NCI-H460 (cell line): Measurements from ENCODE around the gene IL15RA. TPM values are rescaled to one million over a fixed set of nuclear protein-coding genes. Genes with fewer than 3 reads are reported as not detected.
"Not testable (repeated sequence)": the region's sequence is repeated elsewhere in the genome, so short reads cannot be mapped to it uniquely, and the experiment has no call there.

Experiments used
- DNase-seq: peaks from one replicate; pipeline ENCODE4 v3.0.0-alpha.2; 2016; ENCODE audit warnings: low read depth; ENCODE audit errors: extremely low read depth
- total RNA-seq: library from RNA; depleted of rRNA; stranded (reverse); fragments of >200 nt; shearing (Covaris generic); gene quantifications from 2 replicates; pipeline ENCODE4 v1.2.3, GENCODE V29; 2014

IL15RA gene
- total RNA-seq, 1 experiment from 2014 or later = 10.6 TPM

DNA sequence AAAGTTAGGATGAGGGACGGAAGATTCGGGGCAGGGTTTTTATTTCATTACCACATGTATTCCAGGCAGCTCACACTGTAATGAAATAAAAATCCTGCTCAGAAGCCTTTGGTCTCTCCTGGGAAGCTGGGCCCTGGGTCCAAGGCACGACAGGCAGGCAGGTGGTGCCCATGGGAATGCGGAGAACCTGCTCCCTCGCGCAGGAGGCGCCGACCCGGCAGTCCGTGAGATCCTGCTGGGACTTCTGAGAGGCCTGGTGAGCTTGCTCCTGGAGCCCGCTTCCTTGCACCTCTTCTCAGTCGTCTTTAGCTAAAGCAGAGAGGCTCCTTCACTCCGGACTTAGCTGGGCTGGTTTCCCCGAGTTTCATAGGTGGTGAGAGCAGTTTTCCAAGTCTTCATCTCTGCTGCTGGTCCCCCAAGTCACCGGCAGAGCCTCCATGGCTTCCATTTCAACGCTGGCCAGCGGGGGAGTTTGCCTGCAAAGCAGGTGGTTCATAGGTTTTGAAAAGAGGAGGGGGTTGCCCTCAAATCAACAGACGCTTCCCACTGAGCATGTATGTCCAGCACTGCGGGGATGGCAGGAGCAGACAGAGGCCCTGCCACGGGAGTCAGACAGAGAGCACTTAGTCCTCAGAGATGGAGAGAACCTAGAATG lies 24.5 kb downstream of the IL15RA start:
- no peak for DNase-seq

DNA sequence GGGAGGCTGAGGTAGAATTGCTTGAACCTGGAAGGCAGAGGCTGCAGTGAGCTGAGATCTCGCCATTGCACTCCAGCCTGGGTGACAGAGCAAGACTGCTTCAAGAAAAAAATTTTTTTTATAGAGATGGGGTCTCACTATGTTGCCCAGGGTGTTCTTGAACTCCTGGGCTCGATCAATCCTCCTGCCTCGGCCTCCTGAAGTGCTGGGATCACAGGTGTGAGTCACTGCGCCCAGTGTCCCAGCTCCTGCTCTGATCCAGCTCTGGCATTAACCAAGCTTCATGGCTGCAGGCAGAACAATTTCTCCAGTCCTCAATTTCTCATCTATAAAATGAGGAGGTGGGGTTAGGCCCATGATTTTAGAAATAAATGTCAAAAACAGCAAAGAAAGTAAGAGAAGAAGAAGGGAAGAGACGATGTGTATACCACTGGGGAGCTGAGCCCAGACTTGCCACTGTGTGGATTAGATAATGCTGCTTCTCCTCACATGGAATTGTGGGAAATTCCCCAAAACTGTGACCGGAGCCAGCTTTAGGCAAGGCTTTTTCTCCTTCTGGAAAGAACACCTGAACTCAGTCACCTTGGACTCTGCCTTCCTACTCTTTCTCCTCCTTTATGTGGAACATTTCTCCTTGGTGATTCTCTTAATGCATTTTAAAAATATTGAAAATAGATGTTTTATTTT lies 25.5 kb downstream of the IL15RA start:
- no peak for DNase-seq

DNA sequence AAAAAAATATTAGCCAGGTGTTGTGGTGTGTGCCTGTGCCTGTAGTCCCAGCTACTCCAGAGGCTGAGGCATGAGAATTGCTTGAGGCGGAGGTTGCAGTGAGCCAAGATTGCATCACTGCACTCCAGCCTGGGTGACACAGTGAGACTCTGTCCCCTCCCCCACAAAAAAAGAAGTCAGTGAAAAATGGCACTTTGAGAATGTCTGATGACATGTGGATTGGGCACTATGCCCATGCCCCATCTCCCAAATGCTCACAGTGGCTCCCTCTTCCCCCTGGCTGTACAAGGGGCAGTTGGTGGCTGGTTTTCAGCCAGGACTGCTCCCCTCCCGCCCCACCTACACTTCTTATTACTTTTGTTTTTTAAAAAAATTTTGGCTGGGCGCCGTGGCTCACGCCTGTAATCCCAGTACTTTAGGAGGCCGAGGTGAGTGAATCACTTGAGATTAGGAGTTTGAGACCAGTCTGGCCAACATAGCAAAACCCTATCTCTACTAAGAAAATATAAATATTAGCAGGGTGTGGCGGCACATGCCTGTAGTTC lies 26.1 kb downstream of the IL15RA start:
- no peak for DNase-seq

DNA sequence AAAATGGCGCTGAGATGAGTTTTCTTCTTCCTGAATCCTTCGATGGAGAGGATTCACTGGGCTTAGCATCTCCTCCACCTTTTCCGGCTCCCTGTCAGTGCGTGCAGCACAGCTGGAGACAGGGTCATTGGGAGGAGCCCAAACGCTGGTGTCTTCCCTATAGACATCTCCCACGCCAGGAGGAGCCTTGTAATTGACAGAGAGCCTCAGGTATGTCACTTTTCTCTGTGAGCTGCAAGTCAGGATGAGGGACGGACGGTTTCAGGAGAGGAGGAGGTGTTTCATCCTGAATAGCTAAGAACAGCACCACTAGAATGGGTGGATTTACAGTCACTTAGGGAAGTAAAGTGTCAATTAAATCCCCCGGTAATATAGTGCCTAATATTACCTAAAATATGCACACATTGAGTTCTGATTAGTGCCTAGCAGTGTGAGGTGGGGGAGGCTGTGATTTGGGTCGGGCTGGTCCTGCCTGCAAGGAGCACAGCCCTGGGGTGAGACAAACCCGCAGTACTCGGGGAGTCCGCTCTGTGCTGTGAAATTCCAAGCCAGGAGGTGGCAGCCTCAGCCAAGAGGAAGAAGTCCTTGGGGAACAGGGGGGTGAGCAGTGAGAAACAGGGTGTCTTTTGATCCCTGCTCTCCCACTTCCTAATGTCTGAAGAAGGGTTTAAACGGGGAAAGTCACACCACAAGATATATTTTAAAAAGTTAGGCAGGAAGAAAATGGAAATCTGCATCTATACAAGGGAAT lies 28.2 kb downstream of the IL15RA start:
- DNase-seq = peak; percentile 47

DNA sequence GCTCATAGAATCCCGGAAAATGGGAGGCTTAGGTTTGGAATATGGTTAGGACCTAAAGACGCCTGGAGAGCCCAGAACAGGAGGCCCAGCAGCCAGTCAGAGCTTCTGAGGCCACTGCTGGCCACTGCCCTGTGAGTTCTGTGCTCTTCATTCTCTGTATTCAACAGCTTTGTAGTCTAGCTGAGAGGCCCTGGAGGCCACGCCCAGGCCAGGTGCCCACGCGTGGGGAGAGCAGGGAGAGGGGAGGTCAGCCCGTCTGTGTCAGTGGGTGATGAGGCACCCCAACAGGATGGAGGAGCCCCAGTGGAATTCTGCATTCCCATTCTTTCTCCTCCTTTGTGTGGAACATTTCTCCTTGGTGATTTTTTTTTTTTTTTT lies 29.1 kb downstream of the IL15RA start:
- DNase-seq = no peak

DNA sequence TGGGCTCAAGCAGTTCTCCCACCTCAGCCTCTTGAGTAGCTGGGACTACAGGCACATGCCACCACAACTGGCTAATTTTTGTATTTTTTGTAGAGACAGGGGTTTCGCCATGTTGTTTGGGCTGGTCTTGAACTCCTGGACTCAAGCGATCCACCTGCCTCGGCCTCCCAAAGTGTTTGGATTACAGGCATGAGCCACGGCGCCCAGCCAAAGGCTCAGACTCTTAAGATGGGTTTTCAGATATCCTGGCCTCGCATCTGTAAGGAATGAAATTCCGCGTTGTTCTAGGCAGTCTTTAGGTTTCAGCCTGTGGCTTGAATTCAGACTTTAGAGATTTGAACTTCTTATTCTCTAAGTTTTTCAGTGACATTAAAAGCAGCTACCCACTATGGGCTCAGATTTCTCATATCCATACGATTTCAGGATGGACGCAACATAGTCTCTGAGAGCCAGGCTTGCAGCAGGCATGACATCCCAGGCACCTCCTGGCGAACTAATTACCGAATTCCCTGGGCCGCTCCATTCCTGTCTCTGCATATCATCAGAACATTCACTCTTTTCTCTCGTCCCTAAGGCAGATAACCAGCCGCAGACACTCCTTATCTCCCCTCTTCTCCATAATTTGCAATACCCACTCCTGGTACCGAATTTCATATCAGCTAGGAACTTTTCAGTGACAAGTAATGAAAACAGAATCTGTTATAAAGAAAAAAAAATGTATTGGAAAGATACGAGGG lies 29.7 kb downstream of the IL15RA start:
- no peak for DNase-seq

DNA sequence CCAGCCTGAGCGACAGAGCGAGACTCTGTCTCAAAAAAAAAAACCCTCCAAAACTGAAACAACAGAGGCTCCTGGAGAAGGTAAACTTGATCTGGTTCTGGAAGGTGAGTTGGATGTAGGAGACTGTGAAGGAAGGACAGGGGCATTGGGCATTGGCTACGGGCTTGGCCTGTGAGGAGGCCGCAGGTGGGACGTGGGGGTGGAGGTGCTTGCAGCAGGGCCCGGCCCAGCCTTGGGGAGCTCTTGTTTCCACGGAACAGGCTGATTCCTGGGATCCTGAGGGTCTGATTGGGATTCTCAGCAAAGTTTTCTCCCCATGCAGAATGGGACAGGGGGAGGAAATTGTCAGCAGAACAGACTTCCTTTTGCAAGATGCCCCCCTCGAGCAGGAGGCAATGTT lies 30.6 kb downstream of the IL15RA start:
- no peak for DNase-seq

DNA sequence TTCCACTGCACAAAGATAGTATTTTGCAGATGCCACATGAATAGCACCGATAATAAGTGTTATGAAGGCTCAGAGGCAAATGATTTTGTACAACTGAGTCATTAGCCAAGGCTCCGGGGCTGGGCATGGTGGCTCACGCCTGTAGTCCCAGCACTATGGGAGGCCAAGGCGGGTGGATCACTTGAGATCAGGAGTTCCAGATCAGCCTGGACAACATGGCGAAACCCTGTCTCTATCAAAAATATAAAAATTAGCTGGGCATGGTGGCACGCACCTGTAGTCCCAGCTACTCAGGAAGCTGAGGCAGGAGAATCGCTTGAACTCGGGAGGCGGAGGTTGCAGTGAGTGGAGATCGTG lies 30.9 kb downstream of the IL15RA start:
- DNase-seq = not testable (repeated sequence)

DNA sequence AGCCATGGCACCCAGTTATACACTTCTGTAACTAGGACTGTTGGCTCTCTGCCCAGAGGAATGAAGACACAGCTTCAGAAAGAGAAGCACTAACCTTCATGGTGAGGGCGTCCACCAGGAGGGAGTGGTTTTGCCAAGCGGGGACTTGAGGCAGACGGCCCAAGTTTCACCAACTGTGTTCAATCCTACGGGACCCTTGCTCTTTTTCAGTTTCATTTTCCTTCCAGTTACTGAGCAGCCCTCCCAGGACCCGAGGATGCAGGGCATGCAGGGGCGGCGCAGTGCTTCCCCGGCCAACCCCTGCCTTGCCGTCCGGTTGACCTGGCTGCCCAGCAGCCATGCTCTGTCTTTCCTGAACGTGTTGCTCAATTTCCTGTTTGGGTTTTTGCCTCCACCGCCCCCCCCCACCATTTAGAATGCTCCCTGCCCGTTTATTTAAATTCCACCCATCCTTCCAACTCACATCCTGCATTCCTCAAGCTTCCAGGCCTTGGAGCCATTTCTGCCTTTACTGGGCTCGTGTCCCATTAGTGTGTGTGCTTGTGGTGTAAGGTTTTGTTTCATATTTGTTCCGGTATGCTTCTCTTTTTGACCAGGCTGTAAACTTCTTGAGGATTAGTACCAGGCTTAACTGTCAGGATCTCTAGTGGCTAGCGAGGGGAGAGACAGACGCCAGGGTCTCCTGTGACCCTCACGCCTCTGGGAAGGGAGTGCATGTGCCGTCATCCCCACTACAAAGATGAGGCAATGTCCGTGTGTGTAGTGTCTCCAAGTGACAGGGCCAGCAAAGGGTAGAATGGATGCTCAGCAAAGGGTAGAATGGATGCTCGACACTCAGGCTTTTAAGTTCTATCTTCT lies 31.6 kb downstream of the IL15RA start:
- DNase-seq = no peak

DNA sequence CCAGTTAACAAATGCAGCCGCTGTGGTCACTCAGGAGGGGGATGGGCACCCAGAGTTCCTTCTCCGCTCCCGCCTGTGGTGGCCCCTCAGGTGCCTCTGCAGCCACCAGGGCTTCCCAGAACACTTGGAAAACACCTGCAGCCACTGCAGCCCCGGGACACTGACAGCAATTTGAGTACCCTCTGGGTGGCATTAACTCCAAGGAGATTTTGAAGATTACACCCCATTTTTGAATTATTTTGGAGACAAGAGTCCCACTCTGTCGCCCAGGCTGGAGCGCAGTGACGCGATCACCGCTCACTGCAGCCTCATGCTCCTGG lies 32.2 kb downstream of the IL15RA start:
- DNase-seq = no peak

DNA sequence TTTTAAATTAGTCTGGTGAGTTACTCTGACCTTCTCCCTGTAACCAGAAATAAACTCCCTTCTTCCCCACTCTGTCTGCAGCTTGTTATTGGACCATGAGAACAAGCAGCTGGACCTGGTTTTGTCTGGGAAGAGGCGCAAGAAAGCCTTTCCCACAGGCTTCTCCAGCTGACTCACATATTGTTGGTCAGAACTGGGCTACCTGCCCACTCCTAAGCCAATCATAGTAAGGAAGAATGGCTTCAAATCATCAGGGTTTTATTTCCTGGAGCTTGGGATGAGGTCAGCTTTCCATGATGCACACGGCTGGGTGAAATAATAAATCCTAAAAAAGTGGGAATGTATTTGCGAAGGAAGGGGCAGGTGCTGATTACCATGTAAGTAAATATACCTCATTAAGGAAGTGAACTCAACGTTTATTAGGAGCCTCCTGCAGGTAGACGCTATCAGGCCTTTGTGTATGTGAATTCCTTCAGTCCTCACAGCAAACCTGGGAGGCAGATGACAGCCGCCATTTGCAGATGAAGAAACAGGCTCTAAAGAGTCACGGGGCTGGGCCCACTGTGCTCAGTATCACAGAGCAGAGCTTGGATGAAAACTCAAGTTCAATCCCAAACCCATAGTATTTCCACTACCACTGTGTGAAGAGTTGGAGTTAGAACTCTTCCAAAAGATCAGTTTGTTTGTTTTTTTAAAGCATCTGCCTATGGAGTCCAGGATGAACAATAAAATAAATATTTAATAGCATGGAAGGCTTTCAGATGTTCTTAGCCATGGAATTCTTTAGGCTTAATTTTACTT lies 32.8 kb downstream of the IL15RA start:
- no peak for DNase-seq

DNA sequence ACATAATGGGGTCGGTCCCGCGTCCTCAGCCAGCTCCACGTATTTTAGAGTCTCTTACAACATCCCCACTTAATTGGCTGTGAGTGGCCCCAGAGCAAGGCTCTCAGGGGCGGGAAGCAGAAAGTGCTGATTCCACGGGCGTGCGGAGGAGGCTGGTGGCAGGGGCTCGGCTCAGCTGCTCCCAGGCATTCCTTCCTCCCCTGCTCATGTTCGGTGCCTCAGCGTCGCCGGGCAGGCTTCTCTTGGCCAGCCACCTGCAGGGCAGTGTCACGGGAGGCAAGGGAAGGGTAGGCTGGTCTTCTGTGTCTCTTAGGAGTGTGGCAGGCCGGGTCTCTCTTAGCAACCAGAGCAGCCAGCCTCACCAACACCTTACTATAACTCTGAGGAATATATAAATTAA lies 33.8 kb downstream of the IL15RA start:
- no peak for DNase-seq

DNA sequence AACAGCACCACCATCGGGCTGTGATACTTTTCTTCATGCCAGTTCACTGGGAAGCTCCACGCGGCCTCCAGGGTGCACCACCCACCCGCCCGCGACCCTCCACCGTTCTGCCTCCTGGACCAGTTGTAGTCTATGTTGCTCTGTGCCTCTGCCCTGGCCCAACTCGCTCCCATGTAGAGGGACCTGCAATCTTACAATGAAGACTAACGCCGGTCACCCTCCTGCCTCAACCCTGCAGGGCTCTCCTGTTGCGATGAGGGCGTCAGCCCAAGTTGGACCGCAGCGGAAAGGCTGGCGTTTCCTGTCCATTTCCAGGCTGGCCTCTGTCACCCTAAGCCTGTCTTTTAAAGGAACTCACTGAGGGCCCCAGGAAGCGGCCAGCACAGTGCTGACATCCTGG lies 34.9 kb downstream of the IL15RA start:
- DNase-seq = no peak

DNA sequence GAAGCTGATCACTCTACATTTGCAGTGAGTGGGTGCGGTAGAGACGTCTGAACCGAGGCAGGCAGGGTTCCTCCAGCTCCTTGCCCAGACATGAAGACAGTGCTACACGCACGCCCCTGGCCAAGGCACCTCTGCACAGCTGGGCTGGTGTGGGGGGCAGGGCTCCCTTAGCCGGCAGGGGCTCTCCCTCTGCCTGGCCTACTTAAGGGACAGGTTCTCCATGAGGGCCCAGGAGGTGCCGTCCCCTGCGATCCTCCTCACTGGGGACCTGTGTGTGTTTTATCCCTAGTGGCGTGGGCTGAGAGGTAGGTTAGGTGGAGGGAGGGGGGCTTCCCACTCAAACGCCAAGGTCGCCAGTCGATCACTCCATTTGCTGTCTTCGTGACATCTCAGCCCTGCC lies 35.3 kb downstream of the IL15RA start:
- DNase-seq = no peak

DNA sequence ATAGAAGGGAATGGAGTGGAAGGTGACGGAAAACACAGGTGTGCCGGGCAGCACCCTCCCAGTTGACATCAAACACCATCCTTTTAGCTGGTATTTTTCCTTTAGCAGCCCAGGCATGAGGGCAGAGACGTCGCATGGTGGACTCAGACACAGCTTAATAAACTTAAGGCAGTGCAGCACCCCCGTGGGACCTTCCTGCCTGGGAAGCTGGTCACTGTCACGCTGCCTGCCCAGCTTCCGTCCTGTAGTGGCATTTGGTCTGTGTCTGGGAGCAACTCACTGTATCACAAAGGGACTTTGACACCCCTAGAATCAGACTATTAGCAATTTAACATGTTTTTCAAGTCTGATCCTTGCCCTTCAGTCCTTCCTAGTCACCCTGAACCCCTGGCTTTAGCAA lies 35.8 kb downstream of the IL15RA start:
- no peak for DNase-seq

DNA sequence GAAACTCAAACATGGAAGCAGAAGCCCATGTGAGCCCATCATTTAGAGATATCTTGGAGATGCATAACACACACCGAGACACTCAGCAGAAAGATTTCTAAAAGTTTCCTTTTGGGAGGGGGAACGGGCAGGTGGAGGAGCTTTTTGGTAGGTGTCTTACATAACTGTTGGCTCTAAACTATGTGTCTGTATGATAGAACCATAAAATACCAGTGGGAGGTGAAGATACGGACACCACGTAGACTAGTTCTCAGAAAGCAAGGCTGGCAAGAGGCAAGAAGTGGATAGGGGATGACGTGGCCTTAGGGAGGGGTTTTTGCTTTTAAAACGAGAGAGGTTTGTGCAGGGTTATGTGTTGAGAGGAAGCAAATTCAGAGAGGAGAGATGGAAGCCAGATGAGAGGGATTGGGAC lies 36.5 kb downstream of the IL15RA start:
- no peak for DNase-seq

DNA sequence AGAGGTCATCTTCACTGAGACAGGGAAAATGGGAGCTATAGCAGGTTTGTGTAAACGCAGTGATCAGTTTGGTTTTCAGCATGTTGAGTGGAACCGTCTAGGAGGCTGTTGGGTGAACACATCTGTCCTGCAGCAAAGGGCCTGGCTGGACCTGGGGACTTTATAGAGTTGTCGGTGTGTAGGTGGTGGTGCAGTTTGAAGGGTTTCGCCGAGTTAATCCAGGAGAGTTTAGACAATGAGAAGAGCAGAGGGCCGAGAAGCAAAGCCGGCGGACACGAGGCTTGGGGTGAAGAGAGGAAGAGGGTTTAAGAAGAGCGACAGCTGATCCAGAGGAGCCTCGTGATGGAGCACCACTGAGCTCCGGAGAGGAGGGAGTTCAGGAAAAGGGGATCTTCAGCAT lies 39.1 kb downstream of the IL15RA start:
- DNase-seq = no peak

DNA sequence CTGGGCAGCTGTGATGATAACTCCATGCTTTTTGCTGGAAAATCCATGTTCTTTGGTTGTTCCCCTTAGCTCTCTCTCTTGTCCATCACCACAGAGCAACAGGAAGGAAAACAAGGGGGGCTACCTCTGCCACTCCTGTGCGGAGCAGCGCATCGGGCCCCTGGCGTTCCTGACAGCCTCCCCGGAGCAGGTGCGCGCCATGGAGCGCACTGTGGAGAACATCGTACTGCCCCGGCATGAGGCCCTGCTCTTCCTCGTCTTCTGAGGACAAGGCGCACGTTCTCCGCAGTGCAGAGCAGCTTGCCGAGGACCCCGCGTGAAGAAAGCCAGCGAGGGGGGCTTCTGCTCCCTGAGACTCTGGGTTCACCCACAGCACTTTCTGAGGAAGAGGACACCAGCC lies 40.3 kb downstream of the IL15RA start:
- DNase-seq = no peak

DNA sequence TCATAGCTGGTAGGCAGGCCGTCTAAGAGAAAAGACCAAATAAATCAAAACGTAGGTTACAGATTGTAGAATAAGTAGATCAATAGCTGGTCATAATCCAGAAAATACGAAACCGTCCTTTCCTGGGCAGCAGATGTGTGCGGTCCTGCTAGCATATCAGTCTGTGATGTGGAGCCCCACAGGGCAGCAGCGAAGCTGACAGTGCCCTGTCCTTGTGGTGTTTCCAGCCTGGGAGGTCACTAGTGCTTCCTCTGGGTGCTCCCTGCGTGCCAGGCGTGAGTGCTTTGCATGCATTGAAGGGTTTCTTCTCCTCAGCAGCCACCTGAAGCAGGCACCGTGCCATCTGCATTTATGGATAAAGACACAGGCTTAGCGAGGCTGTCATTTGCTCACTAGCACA lies 41.7 kb downstream of the IL15RA start:
- DNase-seq = no peak
